PC-9 (cell line): ENCODE measurements around the gene EZR.

ENCODE experiments used
- EZH2 ChIP-seq: fragments of 200-600 bp; sonication (generic); IDR thresholded peaks from 2 replicates; pipeline ENCODE4 v1.8.0; 2017; ENCODE audit warnings: antibody characterized with exemption, low read depth
- TF ChIP-seq, protein P1 (sequence below): fragments of 200-600 bp; sonication (generic); conservative IDR thresholded peaks from 2 replicates; pipeline ENCODE4 v1.6.1; 2017; ENCODE audit warnings: mixed run types, antibody characterized with exemption, mild to moderate bottlenecking, moderate library complexity

DNA sequence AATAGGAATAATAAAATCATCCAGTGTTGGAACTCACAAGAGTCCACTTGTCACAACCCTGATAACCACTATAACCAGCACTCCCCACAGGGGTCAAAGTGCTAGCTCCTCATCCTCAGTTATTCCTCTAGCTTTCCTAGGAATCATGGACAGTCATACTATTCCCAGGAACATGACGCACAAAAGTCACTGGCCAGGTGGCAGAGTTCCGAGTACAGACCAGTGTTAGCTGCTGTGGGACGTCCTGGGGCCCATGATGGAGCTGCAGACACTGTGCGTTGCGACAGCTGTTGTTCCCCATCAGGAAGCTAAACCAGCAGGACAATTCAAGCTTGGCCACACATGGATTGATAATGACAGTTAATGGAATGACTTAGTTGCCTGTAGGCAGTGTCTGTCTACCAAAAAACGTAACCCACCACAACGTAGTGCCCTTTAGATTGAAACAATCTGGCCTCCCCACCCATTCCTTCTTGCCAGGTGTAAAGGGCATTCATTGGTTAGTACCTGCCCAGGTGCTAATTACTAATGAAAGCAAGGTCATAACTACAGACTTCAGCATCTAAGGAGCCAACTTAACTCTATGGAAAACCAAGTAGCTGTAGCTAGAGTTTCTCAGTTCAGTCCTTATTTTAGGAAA lies 17.4 kb downstream of the EZR start:
- TF ChIP-seq, protein P1, sequence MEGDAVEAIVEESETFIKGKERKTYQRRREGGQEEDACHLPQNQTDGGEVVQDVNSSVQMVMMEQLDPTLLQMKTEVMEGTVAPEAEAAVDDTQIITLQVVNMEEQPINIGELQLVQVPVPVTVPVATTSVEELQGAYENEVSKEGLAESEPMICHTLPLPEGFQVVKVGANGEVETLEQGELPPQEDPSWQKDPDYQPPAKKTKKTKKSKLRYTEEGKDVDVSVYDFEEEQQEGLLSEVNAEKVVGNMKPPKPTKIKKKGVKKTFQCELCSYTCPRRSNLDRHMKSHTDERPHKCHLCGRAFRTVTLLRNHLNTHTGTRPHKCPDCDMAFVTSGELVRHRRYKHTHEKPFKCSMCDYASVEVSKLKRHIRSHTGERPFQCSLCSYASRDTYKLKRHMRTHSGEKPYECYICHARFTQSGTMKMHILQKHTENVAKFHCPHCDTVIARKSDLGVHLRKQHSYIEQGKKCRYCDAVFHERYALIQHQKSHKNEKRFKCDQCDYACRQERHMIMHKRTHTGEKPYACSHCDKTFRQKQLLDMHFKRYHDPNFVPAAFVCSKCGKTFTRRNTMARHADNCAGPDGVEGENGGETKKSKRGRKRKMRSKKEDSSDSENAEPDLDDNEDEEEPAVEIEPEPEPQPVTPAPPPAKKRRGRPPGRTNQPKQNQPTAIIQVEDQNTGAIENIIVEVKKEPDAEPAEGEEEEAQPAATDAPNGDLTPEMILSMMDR = no peak
- no peak for TF ChIP-seq EZH2
